ENCODE measurements around the gene DCAF11.

Gene DCAF11

DNA sequence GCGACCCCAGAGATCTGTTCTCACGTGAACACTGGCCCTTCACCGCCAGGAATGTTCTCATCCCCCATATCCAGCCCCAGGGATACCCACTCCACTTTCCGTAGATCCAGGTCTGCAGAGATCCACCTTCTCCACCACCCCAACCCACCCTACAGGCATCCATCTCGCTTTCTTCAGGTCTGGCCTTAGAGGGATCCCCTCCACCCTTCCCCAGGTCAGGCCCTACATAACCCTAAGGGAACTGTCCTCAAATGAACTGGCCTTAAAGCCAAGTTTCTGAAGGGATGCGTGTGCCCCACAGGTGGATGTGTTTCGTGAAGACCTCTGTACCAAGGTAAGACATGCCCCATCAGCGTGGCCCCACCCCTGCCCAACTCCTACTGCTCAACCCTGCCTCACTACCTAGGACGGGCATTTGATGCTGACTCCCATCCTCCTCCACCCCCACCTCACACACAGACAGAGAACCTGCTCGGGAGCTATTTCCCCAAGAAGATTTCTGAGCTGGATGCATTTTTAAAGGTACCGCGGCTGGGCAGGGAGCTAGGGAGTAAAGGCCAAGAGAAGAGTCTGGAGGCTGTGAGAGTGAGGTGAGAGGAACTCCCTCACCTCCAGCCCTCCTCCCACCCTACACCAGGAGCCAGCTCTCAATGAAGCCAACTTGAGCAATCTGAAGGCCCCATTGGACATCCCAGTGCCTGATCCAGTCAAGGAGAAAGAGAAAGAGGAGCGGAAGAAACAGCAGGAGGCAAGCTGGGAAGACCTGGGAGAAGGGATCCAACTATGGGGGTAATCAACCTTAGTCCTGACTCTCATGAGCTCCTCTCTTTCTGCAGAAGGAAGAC lies 22.3 kb downstream of the DCAF11 start:
- Histone ChIP-seq H3K27ac (peak overlapping the region; percentile 90 to 91), H3K4me3 (peak overlapping the region; percentile 83)
- no peak for DNase-seq (ENCODE audit: low spot score)
- no peak for TF ChIP-seq CTCF (IDR thresholded peaks at IDR 0.05)

DNA sequence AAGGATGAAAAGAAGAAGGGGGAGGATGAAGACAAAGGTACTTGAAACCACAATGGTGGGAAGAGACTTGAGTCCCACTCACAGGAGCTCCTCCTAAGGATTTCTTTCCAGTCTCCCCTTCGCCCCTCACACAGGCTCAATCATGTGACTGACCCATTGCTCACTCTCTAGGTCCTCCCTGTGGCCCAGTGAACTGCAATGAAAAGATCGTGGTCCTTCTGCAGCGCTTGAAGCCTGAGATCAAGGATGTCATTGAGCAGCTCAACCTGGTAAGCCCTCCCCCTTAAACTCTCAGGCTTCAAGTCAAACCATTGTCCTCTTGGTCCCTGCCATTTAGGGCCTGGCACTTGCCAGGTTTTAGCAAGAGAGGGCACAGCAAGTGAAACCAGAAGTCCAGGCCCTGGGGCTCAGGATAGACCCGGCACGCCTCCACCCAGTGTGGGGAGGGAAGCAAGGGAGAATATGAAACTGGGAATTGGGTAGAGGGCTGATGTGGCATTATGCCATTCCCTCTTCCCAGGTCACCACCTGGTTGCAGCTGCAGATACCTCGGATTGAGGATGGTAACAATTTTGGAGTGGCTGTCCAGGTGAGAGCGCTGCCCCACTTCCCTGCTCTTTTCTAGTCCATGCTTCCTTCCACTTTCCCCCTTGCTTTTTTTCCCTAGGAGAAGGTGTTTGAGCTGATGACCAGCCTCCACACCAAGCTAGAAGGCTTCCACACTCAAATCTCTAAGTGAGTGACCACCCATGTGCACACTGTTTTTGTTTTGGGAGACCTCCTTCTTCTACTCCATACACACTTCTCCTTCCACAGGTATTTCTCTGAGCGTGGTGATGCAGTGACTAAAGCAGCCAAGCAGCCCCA lies 23.2 kb downstream of the DCAF11 start:
- TF ChIP-seq CTCF (IDR thresholded peaks at IDR 0.05), result no peak
- Histone ChIP-seq H3K4me3 (no peak overlapping the region), H3K27ac (no peak overlapping the region)
- DNase-seq (ENCODE audit: low spot score), result no peak

DNA sequence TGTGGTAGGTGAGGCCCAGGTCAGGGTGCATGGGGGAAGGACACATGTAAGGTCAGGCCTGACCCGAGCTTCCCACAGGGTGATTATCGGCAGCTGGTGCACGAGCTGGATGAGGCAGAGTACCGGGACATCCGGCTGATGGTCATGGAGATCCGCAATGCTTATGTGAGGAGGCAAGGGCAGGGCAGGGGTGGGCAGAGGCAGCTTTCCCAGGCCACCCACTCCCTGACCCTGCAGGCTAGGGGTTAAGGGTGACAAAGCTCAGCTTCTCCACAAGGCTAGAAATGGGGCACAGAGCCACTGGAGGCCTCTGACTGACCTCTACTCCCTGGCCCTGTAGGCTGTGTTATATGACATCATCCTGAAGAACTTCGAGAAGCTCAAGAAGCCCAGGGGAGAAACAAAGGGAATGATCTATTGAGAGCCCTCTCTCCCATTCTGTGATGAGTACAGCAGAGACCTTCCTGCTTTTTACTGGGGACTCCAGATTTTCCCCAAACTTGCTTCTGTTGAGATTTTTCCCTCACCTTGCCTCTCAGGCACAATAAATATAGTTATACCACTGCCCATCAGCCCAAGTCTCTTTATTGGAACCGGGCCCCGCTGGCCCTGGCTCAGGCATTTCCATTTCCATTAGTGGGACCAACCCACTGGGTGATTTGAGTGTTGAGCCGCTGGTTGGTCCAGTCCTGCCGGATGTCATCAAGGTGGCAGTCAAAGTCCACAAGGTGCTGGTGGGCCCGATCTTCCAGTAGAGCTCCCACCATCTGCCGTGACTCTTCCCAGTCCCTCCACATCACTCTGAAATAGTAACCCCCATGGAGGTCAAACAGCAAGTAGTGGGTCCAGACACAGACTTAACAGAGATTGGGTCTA lies 24.1 kb downstream of the DCAF11 start:
- peak overlapping the region in 1 of 2 donors; percentile 17 for H3K27ac ChIP-seq
- DNase-seq (ENCODE audit: low spot score), result no peak

DNA sequence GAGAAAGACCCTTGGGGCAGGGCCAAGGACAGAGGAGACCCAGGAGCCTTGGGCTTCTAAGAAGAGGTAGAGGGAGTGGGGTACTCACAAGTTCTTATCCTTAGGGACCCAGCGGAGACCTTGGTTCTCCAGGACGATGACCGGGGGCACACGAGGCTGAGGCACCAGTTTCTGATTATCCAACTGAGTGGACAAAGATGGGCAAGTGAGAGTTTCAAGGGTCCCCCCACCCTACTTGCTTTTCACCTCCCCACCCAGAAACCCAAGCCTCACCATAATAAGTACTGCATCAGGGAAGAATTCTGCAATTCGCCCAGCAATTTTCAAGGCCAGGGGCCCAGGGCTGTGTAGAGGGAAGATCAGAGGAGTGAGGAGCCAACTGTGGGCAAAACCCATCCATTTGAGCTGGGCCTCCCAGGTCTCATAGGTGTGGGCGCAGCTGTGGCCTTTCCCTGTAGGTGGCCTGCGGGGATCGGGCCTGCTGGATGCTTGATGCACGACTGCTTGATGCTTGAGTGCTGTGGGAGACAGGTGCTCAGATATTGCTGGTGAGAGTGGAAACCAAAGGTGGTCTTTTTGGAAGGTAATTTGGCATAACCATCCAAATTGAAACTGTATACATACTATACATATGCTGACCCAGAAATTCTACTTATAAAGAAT lies 24.8 kb downstream of the DCAF11 start:
- DNase-seq (ENCODE audit: low spot score), result no peak
- no peak for TF ChIP-seq CTCF (IDR thresholded peaks at IDR 0.05)
- Histone ChIP-seq H3K4me3 (no peak overlapping the region), H3K27ac (peak overlapping the region in 1 of 2 donors; percentile 17)

More for the DNA sequence above, 24.1 kb downstream of the DCAF11 start:
- TF ChIP-seq CTCF (IDR thresholded peaks at IDR 0.05), result no peak
- no peak overlapping the region for H3K4me3 ChIP-seq

- TF ChIP-seq CTCF (IDR thresholded peaks at IDR 0.05), result peak; percentile 23
- Histone ChIP-seq H3K4me3 (peak within 1 kb of the TSS; percentile 73), H3K27ac (peak within 1 kb of the TSS; percentile 88 to 91)
- peak; percentile 100 for DNase-seq (ENCODE audit: low spot score)
These were observed 26.7 kb downstream of the DCAF11 start, which contains the start of gene EMC9 for GRCh38 chr14:24141097-24141880. EMC9 (minus strand) TSS chr14:24141591; CDS start chr14:24141304, 287 bp downstream.
